ENCODE results near the gene PCSK6.

The PCSK6 gene

GRCh38 chr15:101489599-101490407 lies at the start of gene PCSK6:
TSS of gene PCSK6 (minus strand) at chr15:101489707. CDS start at chr15:101489670, 37 bp downstream.
- in situ Hi-C loops (cut with MboI; ENCODE audit: low pct_unique_long_range_greater_than_20kb, low sequenced_read_pairs, unreplicated experiment), result loop anchor here (10.0 kb wide), 1 partner anchor 195 kb away; the partner anchor contains the start of gene SNRPA1
- no peak for TF ChIP-seq CTCF (IDR thresholded peaks at IDR 0.05; ENCODE audit: extremely low read depth, insufficient read depth, missing control alignments)
- peak; percentile 72 for DNase-seq (ENCODE audit: low spot score)

GRCh38 chr15:101538996-101539395 lies 49.5 kb upstream of the PCSK6 start:
- DNase-seq (ENCODE audit: low spot score), result no peak
- TF ChIP-seq CTCF (IDR thresholded peaks at IDR 0.05; ENCODE audit: extremely low read depth, insufficient read depth, missing control alignments), result no peak
- in situ Hi-C loops (cut with MboI; ENCODE audit: low pct_unique_long_range_greater_than_20kb, low sequenced_read_pairs, unreplicated experiment), result no loop called here

- TF ChIP-seq CTCF (IDR thresholded peaks at IDR 0.05; ENCODE audit: extremely low read depth, insufficient read depth, missing control alignments), result no peak
- no peak for DNase-seq (ENCODE audit: low spot score)
- in situ Hi-C loops (cut with MboI; ENCODE audit: low pct_unique_long_range_greater_than_20kb, low sequenced_read_pairs, unreplicated experiment), result no loop called here
Observed at GRCh38 chr15:101538177-101538576, 48.7 kb upstream of the PCSK6 start.

- no peak for TF ChIP-seq CTCF (IDR thresholded peaks at IDR 0.05; ENCODE audit: extremely low read depth, insufficient read depth, missing control alignments)
- no peak for DNase-seq (ENCODE audit: low spot score)
- in situ Hi-C loops (cut with MboI; ENCODE audit: low pct_unique_long_range_greater_than_20kb, low sequenced_read_pairs, unreplicated experiment), result no loop called here
Observed at GRCh38 chr15:101537483-101538080, 48.1 kb upstream of the PCSK6 start.

- in situ Hi-C loops (cut with MboI; ENCODE audit: low pct_unique_long_range_greater_than_20kb, low sequenced_read_pairs, unreplicated experiment), result no loop called here
- TF ChIP-seq CTCF (IDR thresholded peaks at IDR 0.05; ENCODE audit: extremely low read depth, insufficient read depth, missing control alignments), result no peak
- no peak for DNase-seq (ENCODE audit: low spot score)
Observed at GRCh38 chr15:101536875-101537405, 47.4 kb upstream of the PCSK6 start.

- in situ Hi-C loops (cut with MboI; ENCODE audit: low pct_unique_long_range_greater_than_20kb, low sequenced_read_pairs, unreplicated experiment), result no loop called here
- no peak for DNase-seq (ENCODE audit: low spot score)
- TF ChIP-seq CTCF (IDR thresholded peaks at IDR 0.05; ENCODE audit: extremely low read depth, insufficient read depth, missing control alignments), result no peak
Observed at GRCh38 chr15:101536166-101536874, 46.8 kb upstream of the PCSK6 start.

Data from GM13977 (cell line).